Epithelial cell of prostate (primary cell): Measurements from ENCODE around the gene TIMP2.

Experiments
- DNase-seq: peaks from one replicate; pipeline ENCODE4 v3.0.0-alpha.2; 2011; ENCODE audit warnings: low read depth, low spot score
- H3K27ac ChIP-seq: fragments of 450-650 bp; 2 replicates; pipeline ENCODE4 v1.5.1; 2017; ENCODE audit warnings: mild to moderate bottlenecking

TIMP2 gene

DNA sequence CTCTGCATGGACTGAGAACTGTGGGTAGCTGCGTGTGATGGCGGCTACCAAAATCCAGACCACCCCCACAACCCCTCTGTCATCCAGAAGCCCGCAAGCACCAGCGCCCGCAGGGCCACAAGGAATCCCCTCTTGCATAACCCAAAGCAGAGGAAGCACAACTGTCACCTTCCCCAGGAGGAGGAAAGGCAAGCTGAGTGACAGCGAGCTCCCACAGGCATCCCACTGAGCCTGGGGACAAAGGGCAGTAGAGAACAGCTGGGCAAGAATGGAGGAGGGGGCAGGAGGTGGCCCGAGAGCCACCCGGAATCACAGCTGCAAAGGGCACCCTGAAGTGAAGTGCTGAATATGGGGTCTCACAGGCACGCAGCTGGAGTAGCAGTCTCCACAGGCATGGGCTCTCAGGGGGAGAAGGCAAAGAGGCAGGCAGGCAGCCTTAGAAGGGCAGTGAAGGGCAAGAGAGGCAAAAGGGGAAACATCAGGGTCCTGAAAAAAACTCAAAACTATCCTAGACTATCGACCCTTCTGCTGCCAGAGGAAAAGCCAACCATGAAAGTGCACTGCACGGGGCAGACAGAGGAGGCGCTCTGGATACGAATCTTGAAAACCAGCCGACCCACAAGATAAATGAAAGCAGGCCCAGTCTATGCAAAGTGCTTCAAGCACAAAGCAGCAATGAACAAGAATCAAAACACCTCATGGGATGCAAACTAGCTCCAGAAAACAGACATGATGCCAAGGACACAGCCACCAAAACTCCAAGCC is 101.7 kb downstream of the TIMP2 start:
- no peak overlapping the region for H3K27ac ChIP-seq
- no peak for DNase-seq

DNA sequence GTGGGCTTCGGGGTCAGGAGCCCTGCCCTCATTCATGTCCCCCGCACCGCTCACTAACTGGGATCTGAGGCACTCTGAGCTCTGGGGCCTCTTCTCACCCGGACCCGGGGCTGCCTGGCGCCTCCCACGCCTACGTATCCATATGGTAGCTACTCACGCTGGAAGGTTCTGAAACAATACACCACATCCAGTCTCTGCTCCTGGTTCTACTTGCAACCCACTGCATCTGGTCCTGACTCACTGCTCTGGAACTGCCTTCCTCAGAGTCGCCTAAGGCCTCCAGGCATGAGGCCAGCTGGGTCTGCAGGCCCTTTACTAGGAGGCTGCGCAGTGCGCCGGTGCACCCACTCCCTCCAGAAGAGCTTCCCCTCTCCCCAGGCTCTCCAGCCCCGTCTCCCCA is 102.6 kb downstream of the TIMP2 start:
- no peak for DNase-seq
- H3K27ac ChIP-seq = no peak overlapping the region

DNA sequence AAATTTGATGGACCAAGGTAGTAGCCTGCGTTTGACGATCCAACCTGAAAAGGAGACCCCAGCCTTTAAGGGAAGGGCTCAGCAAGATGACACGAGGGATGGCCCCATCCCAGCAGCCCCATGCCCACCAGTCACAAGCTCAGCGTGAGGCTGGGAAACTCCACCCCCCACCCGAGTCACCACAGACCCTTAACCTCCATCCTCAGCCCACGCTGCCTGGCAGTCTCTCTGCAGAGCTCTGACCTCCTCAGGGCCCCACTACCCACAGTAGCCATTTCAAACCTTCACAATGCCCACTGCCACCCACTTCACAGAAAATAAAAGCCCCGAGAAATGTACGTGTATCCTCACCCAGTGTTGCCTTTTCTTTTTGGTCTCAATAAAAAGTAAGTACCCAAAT is 103.2 kb downstream of the TIMP2 start:
- H3K27ac ChIP-seq = no peak overlapping the region
- DNase-seq = no peak

DNA sequence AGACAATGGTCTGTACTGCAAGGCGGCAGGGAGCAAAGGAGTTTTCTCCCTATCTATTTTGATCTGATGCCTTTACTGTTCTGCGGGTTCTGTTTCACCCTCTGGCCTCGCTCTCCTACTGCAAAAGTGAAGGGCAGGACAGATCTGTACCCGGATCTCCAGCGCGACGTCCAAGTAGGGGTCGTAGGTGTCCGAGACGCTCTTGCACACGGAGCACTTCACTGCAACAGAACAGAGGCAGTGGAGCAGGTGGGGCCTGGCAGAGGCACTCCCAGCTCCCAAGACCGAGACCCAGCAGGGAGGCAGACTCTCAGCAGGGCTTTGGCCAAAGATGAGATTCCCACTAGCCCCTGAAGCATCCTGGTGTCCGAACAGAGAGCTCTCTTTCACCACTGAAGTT is 104.3 kb downstream of the TIMP2 start:
- H3K27ac ChIP-seq = no peak overlapping the region
- DNase-seq = no peak

DNA sequence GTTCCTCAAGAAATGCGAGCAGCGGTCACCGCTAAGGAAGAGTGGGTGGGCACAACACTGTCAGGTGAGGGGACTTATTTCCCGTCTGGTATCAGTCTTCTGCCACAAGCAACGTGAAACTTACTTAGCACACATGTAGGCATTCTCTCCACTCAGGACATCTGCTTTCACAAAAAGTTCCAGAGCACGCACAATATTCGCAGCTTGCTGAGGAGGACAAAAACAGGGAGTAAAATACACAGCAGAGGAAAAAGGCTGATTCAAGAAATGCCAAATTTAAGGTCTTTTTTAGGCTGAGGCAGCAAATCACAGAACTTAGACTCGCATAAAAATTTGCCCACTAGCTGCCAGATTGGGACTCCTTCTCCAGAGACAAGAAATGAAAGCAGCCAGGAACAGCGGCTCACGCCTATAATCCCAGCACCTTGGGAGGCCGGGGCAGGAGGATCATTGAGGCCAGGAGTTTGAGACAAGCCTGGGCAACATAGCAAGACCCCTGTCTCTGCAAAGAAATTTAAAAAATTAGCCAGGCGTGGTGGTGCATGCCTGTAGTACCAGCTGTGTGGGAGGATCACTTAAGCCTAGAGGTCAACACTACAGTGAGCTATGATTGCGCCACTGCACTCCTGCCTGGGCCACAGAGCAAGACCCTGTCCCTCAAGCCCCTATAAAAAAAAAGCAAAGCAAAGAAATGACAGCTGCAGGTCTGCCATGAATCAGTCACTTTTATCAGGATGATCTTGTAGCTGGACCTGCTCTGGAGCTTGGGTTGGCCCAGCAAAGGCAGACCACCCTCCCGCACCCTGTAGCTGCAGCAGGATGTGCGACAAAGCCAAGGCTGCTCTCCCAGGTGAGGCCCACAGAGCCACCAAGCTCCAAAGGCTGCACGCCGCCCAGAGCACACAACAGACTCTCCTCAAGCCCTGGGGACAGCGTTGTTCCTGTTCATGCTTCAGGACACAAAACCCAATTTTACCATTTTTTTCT is 105.1 kb downstream of the TIMP2 start:
- H3K27ac ChIP-seq = no peak overlapping the region

DNA sequence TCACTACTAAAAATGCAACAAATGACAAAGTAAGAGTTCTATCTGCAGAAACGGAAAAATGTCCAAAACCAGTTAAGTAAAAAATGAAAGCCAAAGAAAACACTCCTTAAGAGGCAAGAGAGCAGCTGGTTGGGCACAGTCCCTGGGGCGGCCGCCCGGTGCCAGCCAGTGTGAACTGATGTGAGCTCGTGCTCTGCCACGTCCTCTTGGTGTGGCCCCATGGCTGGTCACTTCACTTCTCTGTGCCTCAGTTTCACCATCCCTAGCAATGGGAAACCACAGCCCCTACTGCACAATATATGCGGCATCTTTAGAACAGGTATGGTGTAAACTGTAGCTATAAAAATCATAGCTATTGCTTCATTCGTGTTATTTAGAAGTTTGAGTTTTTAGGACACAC is 105.8 kb downstream of the TIMP2 start:
- no peak overlapping the region for H3K27ac ChIP-seq
- no peak for DNase-seq

More for the DNA sequence above, 105.1 kb downstream of the TIMP2 start:
- DNase-seq = no peak

DNA sequence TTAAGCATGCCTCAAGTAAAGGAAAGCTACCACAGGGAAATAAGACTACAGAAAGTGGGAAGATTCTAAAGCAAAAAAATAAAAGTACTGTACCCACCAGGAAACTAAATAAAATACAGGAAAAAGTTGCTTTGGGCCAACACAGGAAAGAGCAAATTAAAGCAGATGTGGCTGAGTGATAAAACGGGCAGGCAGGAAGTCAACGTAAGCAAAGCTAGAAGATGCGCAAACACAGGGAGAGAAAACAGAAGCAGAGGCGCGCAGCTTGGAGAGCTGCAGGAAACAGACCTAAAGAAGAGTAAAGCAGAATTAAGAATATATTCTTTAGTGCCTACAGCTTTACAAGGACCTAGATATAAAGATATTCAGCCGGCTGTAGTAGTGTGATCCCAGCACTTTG is 106.3 kb downstream of the TIMP2 start:
- no peak for DNase-seq
- H3K27ac ChIP-seq = no peak overlapping the region

DNA sequence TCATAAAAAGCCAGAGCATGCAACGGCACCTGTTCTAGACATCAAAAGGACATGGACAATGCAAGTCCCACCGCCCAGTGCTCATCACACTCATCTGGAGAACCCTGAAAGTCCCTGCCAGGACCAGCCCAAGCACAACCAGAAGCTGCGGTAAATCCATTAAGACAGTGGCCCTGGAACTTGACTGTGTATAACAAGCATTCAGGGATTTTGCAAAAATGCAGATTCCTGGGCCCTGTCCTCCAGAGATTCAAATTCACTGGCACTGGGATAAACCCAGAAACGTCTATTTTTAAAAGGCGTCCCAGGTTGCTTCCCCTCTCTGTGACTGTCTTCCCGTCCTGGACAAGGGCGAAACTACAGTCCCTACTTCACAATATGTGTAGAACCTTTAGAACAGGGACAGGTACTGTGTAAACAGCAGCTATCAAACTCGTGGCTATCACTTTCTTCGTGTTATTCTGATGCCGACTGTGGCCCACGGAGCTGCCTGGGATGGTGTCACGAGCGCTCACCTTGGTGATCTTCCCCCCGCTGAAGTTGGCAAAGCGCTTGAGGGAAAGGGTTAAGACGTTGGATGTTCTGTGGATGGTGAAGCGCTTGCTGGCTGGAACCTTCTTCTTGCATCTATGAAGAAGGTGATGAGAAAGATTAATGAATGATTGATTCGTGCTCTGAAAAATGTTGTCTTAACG is 106.9 kb downstream of the TIMP2 start:
- H3K27ac ChIP-seq = no peak overlapping the region
- no peak for DNase-seq

DNA sequence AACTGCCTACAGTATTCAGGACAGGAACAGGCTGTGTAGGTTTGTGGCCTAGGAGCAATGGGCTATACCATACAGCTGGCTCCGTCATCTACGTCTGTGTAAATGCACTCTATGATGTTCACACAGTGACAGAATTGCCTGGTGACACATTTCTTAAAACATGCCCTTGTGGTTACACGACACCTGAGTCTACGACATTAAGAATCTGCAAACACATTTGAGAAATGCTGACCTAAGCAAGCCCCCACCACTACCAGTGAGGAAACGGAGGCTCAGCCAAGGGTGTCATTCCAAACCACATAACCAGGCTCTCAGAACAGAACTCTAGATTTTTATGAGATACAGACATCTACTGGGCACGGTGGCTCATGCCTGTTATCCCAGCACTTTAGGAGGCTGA is 108.1 kb downstream of the TIMP2 start:
- no peak for DNase-seq
- no peak overlapping the region for H3K27ac ChIP-seq

DNA sequence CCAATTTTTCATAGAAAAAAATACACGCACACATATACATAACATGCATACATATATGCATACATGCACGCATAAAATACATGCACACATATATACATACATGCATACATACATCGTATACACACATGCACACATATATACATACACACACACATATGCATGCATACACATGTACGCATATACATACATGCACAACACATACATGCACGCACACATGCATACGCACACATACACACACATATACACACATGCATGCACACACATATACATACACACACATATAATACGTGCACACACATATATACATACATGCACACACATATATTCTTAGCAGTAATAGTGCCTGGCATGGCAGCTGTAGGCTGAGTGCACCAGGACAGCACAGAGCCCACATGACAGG is 109.5 kb downstream of the TIMP2 start:
- H3K27ac ChIP-seq = no peak overlapping the region
- DNase-seq = no peak

DNA sequence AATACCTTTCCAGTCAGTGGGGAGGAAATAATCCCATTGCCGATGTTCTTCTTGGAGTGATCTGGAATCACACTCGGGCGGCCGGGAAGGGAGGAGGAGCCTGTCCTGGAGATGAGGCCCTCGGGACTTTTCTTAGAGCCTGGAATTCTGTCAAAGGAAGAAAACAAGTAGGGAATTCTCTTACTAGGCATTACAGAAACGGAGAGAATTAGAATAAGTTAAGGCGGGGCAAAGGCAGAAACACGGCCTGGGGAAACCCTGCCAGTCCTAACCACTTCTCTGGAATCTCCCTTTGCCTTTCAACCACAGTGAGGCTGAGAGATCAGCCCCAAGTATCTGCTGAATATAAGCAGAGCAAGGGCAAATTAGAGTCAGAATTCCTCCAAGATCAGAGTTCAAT is 112.3 kb downstream of the TIMP2 start:
- H3K27ac ChIP-seq = no peak overlapping the region
- DNase-seq = no peak

DNA sequence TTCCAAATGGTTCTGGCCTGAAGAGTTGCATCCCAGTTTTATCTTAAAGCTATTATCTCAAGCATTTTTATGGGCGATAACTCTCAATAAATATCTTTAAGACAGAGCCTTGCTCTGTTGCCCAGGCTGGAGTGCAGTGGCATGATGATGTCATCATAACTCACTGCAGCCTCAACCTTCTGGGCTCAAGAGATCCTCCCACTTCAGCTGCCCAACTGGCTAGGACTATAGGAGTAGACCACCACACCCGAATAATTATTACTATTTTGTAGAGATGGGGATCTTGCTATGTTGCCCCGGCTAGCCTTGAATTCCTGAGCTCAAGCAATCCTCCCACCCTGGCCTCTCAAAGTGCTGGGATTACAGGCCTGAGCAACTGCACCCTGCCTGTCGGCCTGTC is 117.0 kb downstream of the TIMP2 start:
- DNase-seq = no peak
- no peak overlapping the region for H3K27ac ChIP-seq

DNA sequence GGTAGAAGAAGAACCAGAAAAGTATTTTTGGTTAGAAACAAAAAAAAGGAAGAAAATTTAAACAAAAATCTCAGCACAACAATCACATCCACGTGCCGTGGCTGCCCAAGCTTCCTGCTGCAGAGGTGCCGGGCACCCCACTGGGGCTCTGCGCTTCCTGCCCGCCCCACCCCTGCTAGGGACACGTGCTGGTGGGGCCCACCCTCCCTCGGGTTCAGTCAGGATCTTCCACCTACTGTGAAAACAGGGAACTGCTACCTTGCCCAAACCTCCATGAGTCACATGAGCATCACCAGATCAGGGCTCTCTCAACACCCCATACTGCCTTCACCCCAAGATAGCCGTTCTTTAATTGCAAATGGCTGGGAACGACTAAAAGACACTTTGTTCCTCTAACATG is 118.7 kb downstream of the TIMP2 start:
- H3K27ac ChIP-seq = no peak overlapping the region

DNA sequence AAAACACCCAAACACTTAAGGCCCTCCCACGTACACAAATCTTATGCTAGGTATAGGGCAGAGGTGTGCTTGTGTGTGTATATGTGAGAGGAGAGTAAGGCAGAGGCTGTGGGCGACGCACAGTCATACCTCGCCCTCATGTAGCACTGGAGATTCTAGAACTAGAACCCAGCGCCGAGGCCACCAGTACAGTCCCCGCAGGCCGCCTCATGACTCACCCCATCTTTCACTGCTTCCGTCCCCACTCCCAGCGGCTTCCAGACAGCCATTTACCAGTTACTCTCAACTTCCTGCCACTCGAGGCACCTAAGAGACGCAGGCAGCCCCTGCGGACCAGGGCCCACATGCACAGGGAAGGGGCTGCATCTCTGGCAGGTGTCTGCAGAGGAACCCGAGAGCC is 119.9 kb downstream of the TIMP2 start:
- no peak overlapping the region for H3K27ac ChIP-seq
- DNase-seq = no peak

More for the DNA sequence above, 118.7 kb downstream of the TIMP2 start:
- no peak for DNase-seq

DNA sequence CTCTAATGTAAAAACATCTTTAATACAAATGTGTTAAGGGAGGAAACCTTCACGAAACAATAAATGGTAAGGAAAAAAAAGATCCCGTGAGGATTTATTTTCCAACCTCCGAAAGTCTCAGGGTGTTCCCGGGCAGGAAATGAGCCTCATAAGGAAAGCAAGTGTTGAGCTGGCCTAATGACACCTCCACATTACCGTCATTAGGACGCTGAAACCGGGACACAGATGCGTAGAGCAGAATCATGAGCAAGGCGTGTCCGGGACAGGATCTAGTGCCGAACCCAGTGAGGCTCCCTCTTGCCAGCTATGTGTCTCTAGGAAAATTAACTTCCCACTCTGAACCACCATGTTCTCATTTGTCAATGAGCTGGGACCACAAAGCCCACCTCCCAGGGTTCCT is 120.4 kb downstream of the TIMP2 start:
- DNase-seq = no peak
- H3K27ac ChIP-seq = no peak overlapping the region

DNA sequence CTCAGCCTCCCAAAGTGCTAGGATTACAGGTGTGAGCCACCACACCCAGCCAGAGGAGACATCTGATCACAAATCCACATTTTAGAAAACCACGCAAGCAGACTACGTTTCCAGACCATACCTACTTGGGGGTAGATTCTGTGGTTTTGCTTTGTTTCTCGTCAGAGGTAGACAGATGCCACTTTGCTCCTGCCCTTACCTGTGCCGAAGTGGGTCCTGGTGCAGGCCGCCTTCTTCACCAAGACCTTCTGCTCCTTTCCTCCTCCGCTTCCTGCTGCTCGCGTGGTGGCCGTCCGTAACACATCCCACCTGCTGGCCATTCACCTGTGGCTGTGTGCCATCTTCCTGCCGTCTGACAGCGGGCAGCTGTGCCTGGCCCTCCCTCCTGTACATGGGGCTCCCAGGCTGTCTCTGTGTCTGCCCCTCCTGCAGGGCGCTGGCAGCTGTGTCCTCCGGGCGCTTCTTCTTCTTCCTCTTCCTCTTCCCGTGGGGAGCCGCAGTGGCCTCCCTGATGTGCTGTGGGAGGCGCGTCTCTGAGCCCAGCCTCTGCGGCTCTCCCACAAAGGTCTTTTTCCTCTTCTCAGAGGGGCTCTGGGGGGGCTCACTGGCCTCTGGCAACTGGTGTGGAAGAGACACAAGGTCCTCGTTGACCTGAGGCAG is 121.9 kb downstream of the TIMP2 start:
- DNase-seq = no peak
- H3K27ac ChIP-seq = no peak overlapping the region
